Endothelial cell of umbilical vein (primary cell): ENCODE results near the gene PAX2.

ENCODE experiments used
- CTCF ChIP-seq, 2 donors: IDR thresholded peaks; 1 replicate in 1 of 2; 2 replicates in 1 of 2; pipeline ENCODE4 v1.5.1; 2011; ENCODE audit warnings: low read length in 2 of 2, mild to moderate bottlenecking in 2 of 2, moderate library complexity in 2 of 2, control low read depth in 1 of 2, inconsistent platforms in 1 of 2, low read depth in 1 of 2; ENCODE audit not compliant: insufficient read depth in 1 of 2; ENCODE audit errors: extremely low read depth in 1 of 2
- EZH2 ChIP-seq: IDR thresholded peaks from 2 replicates; pipeline ENCODE4 v1.6.1; 2012; ENCODE audit warnings: borderline replicate concordance, low read depth, mild to moderate bottlenecking, moderate library complexity, low read length, inconsistent platforms; ENCODE audit not compliant: severe bottlenecking
- JUN ChIP-seq: IDR thresholded peaks from 2 replicates; pipeline ENCODE4 v1.6.1; 2011; ENCODE audit warnings: borderline replicate concordance, low read depth; ENCODE audit not compliant: insufficient read length, insufficient read depth
- MAX ChIP-seq: IDR thresholded peaks from 2 replicates; pipeline ENCODE4 v1.6.1; 2011; ENCODE audit not compliant: insufficient read depth, insufficient read length
- MYC ChIP-seq: IDR thresholded peaks from one replicate; pipeline ENCODE4 v1.6.1; 2011; ENCODE audit warnings: mild to moderate bottlenecking, low read depth, low read length
- POLR2A ChIP-seq: IDR thresholded peaks from 2 replicates; pipeline ENCODE4 v1.6.1; 2012; ENCODE audit warnings: low read depth, mild to moderate bottlenecking, control low read depth, low read length
- POLR2AphosphoS5 ChIP-seq: IDR thresholded peaks from 2 replicates; pipeline ENCODE4 v1.6.1; 2012; ENCODE audit warnings: low read depth, mild to moderate bottlenecking, control low read depth, low read length, moderate library complexity; ENCODE audit not compliant: insufficient read depth

DNA sequence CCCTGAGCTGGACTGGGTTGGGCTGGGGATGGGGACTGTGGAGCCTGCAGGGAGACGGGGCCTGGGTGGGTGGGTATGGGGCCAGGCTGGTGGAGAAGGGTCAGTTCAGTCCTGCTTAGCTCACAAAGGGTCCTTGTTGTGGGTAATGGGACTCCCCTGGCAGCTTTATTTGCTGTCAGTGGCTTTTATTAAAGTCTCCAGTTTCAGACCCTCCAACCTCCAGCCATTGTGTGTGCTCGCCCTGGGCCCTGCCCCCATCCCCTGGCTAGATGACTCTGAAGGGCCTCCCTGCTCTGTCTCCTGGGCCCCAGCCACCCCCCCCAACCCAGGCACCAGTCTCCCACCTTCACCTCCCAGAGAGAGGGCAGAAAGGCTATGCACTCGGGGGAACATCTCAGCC, 123.0 kb downstream of the PAX2 start:
- no peak for TF ChIP-seq POLR2A
- no peak for TF ChIP-seq CTCF (IDR thresholded peaks at IDR 0.05; ENCODE audit: extremely low read depth in 1 of 2, insufficient read depth in 1 of 2, low read depth in 1 of 2, low read length in 2 of 2)
- TF ChIP-seq POLR2AphosphoS5: no peak
- no peak for TF ChIP-seq EZH2
- TF ChIP-seq MAX: no peak
- no peak for TF ChIP-seq MYC
- TF ChIP-seq JUN: no peak
